Fibroblast of the aortic adventitia (primary cell): ENCODE measurements around the gene DLEC1. TPM values are rescaled to one million over a fixed set of nuclear protein-coding genes. Genes with fewer than 3 reads are reported as not detected.
A peak's percentile ranks its signal among the peaks of the same experiment; 100 is the strongest.

Experiments
- DNase-seq: peaks from one replicate; pipeline ENCODE4 v3.0.0-alpha.2; 2010; ENCODE audit warnings: low read depth
- H3K4me3 ChIP-seq: 2 replicates; pipeline ENCODE4 v1.5.1; 2011; ENCODE audit warnings: low read depth, mild to moderate bottlenecking, control low read depth, low read length, moderate library complexity
- total RNA-seq: library from RNA; depleted of rRNA; stranded (reverse); fragments of >200 nt; gene quantifications from 2 replicates; pipeline ENCODE4 v1.2.3, GENCODE V29; 2012; ENCODE audit warnings: low replicate concordance
- TF ChIP-seq, protein P1 (sequence below): IDR thresholded peaks from 2 replicates; pipeline ENCODE4 v1.5.1; 2011; ENCODE audit warnings: mild to moderate bottlenecking, low read length, control low read depth, inconsistent platforms; ENCODE audit not compliant: insufficient read depth

Gene DLEC1
- total RNA-seq, 1 donor: 0.09 TPM

DNA sequence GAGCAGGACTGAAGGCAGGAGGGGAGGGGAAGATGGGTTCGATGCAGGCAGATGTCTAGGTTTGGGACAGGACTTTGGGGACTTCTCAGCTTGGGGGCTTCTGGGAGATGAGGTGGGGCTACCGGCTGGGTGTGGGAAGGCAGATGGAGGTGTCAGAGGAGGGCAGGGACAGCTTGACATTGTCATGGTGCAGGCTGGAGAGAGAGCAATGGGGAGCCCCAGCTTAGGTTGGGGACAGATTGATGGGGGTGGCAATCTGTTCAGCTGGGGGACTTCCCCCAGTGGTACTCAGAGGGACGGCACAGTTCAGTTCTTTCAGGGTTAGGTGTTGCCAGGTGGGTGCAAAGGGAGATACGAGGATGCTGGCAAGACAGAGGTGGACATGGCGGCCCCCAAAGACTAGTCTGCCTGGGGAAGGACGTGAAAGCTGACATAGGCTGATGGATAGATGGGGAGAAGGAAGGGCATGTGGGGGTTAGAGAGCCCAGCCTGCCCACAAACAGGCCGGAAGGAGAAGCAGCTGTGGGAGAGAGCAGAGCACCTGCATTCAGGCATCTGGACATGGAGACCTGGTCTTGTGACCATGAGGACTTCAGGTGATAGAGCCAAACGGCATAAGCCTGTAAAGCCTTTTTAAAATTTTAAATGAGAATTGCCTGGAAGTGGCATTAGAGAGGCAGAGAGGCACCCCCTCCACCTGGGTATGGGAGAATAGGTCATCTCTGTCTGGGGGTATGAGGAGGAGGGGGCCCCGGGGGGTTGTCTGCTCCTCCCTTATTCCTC, 76.8 kb downstream of the DLEC1 start:
- DNase-seq: no peak
- TF ChIP-seq, protein P1, sequence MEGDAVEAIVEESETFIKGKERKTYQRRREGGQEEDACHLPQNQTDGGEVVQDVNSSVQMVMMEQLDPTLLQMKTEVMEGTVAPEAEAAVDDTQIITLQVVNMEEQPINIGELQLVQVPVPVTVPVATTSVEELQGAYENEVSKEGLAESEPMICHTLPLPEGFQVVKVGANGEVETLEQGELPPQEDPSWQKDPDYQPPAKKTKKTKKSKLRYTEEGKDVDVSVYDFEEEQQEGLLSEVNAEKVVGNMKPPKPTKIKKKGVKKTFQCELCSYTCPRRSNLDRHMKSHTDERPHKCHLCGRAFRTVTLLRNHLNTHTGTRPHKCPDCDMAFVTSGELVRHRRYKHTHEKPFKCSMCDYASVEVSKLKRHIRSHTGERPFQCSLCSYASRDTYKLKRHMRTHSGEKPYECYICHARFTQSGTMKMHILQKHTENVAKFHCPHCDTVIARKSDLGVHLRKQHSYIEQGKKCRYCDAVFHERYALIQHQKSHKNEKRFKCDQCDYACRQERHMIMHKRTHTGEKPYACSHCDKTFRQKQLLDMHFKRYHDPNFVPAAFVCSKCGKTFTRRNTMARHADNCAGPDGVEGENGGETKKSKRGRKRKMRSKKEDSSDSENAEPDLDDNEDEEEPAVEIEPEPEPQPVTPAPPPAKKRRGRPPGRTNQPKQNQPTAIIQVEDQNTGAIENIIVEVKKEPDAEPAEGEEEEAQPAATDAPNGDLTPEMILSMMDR: no peak
- H3K4me3 ChIP-seq: no peak overlapping the region

DNA sequence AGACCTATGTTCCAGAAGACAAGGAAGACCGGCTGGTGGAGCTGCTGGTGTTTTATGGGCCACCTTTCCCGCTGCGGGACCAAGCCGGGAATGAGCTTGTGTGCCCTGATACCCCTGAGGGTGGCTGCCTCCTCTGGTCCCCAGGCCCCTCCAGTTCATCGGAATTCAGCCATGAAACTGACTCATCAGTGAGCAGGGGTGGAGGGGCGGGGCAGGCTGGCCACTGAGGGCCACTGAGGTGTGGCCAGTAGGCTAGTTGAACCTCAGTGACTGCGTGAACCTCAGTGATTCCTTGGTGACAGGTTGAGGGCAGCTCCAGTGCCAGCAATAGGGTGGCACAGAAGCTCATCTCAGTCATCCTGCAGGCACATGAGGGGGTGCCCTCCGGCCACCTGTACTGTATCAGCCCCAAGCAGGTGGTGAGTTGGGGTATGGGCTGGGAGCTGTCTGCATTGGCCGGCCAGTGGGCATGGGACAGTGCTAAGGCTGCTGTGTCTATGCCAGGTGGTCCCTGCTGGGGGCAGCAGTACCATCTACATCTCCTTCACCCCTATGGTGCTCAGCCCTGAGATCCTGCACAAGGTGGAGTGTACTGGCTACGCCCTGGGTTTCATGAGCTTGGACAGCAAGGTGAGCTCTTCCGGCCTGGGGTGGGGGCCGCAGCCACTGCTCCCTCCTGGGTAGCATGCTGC, 77.6 kb downstream of the DLEC1 start:
- DNase-seq: no peak
- TF ChIP-seq, protein P1: no peak
- H3K4me3 ChIP-seq: no peak overlapping the region

DNA sequence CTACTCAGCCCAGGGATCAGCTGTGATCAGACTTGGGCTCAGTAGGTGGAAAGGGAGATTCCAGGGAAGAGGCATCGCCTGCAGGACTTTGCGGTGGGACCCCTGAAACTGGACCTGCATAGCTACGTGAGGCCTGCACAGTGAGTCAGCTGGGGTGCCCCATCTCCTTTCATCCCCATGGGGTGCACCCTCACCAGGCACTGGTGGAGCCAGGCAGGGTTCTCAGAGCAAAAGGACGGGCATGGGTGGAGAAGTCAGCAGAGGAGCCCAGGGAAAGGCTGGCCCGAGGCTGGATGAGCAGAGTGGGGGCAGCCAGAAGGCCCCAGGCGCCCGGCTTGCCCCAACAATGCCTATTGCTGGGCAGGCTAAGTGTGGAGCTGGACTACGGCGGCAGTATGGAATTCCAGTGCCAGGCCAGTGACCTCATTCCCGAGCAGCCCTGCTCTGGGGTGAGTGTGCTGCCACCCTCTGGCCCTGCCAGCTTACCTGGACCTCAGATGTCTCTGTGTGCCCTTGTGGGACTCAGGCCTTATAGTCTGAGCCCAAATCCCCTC, 78.2 kb downstream of the DLEC1 start:
- no peak for DNase-seq
- TF ChIP-seq, protein P1: no peak
- no peak overlapping the region for H3K4me3 ChIP-seq

DNA sequence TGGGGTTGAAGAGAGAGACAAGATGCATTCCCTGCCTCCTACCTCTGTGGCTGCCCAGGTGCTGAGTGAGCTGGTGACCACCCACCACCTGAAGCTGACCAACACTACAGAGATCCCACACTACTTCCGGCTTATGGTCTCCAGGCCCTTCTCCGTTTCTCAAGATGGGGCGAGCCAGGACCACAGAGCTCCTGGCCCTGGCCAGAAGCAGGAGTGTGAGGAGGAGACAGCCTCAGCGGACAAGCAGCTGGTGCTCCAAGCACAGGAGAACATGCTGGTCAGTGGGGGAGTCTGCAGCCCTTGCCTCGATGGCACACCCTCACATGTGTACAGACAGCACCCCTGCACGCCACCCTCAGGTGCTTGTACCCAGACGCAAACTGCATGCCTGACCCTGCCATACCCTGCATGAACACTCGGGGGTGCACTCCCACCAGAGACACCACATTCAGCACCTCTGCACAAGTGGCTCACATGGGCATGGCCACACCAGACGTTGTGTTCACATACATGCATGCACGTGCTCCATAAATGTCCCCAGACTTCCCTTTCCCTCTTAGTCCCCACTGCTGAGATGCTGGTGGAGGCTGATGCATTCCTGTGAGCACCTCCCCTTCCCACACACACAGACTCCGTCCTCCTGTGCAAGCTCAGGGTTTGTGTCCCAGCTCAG, 78.9 kb downstream of the DLEC1 start:
- no peak overlapping the region for H3K4me3 ChIP-seq
- TF ChIP-seq, protein P1: peak; percentile 77
- peak; percentile 45 for DNase-seq

DNA sequence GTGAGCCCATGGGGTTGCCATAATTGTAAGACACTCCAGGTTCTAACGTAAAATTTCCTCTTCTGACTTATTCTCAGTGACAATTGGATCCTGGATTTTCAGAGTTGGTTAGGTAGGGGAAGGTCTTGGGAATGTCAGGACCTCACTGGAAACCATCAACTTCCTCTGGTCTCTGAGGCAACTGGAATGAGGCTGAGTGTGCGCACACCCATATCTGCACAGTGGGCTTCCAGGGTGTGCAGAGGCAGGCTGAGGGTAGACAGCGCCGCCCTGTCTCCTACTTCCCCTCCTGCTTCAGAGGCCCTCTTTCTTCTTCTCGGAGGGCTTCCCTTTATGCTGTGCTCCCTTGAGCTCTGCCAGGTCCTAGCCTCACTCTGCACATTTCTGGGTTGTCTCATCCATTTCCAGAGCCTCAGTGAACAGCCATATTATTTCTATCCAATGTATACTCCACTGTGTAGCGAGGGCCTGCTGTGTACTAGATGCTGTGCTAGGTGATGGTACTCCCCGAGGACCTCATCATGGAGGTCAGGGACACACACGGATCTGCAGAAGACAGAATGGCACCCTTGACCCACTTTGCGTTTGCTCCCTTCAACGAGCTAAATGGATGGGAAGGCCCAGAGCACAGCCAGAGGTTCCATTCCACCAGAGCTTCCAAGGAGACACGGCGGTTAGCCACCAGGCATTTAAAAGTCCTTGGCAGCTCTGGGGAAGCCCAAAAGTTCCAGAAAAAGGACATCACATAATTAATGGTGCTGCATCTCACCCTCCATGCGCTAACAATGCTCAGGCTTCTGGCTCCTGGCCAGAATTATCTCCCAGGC, 79.6 kb downstream of the DLEC1 start:
- TF ChIP-seq, protein P1: no peak
- H3K4me3 ChIP-seq: no peak overlapping the region
- DNase-seq: no peak

DNA sequence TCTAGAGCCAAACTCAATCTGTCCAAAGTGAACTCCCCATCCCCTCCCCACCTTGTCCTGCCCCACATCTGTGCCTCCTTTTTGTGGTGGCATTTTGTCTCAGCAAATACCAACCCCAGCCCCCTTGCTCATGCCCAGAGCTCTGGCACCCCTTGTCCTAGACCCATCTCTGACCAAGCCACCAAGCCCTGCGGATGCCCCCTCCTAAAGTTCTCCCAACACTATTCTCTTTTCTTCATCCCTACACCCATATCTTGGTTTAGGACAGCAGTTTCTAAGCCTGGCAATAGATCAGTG, 80.2 kb downstream of the DLEC1 start:
- TF ChIP-seq, protein P1: no peak
- no peak overlapping the region for H3K4me3 ChIP-seq
- no peak for DNase-seq
